ENCODE results near the gene MTX1.
"Not testable (repeated sequence)": the region's sequence is repeated elsewhere in the genome, so short reads cannot be mapped to it uniquely, and the experiment has no call there.

DNA sequence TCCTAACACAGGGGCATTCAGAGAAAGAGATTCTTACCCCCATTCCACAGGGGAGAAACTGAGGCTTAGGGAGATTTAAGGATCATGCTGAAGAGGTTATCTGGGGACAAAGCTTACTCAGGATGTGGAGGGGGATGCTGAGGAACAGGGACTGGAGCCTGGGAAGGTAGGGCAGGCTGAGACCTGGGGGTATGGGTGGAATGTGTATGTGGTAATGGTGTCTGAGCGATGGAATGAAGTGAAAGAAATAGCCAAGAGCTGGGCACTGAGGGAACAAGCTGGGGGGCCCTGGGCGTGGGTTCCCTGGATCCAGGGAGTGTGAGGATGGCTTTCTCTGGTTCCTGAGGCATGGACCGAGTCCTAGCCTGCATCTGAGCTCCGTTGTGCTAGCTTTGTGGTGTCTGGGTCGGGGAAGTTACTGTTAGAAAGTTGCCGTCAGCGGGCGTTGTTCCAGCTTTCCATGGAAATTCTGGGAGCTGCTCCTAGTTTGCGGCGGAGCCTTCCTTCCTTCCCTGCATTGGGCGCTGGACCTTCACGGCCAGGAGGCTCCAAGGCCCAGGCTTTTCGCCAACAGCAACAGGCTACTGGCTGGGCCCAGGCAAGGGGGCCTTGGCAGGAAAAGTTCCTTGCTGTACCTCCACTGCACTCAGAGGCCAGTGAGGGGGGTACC lies 3.0 kb downstream of the MTX1 start:
- TF ChIP-seq, protein P1, sequence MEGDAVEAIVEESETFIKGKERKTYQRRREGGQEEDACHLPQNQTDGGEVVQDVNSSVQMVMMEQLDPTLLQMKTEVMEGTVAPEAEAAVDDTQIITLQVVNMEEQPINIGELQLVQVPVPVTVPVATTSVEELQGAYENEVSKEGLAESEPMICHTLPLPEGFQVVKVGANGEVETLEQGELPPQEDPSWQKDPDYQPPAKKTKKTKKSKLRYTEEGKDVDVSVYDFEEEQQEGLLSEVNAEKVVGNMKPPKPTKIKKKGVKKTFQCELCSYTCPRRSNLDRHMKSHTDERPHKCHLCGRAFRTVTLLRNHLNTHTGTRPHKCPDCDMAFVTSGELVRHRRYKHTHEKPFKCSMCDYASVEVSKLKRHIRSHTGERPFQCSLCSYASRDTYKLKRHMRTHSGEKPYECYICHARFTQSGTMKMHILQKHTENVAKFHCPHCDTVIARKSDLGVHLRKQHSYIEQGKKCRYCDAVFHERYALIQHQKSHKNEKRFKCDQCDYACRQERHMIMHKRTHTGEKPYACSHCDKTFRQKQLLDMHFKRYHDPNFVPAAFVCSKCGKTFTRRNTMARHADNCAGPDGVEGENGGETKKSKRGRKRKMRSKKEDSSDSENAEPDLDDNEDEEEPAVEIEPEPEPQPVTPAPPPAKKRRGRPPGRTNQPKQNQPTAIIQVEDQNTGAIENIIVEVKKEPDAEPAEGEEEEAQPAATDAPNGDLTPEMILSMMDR (IDR thresholded peaks at IDR 0.05) = not testable (repeated sequence)
- TF ChIP-seq POLR2A (IDR thresholded peaks at IDR 0.05) = not testable (repeated sequence)
